Left colon (tissue), 2 donors: ENCODE results near the gene ESRRA. TPM values are rescaled to one million over a fixed set of nuclear protein-coding genes. Genes with fewer than 3 reads are reported as not detected.

Experiments used
- microRNA-seq, 2 donors: library from miRNA; unstranded; fragments of <30 nt; microRNA quantifications; one replicate each; pipeline versions ENCODE4 v1.1.0 to v1.2.0, GENCODE V29; 2020
- total RNA-seq, 2 donors: library from RNA; stranded (reverse); fragmentation: NEBNext Ultra II Directional; extraction: Animal tissue kit (Norgen Biotek cat#: 25700); gene quantifications; one replicate each; pipeline ENCODE4 v1.2.1, GENCODE V29; 2021
- donor health status: DM: no; HTN: no; CAD: no.
- donor health status: DM: yes; HTN: yes; CAD: no.

Gene ESRRA
- total RNA-seq, 2 donors from 2014 or later, result 185 to 212 TPM

Small RNA genes lying within 50 kb of the gene (microRNA-seq; reads per million reads assigned to microRNA genes)
- gene MIR7155, result 0 to 1.4 reads per million in 2 donors

Other genes starting within 250 kb of the ESRRA start
- 10 to 100 TPM; 31.6 to 47.0 TPM for gene MACROD1, start 139.4 kb upstream of the ESRRA start, total RNA-seq
- gene STIP1, start 119.4 kb upstream of the ESRRA start, total RNA-seq, result 10 to 100 TPM; 61.2 to 75.1 TPM
- 10 to 100 TPM; 16.1 to 21.7 TPM for gene FERMT3, start 98.8 kb upstream of the ESRRA start, total RNA-seq
- 10 to 100 TPM; 58.5 to 74.6 TPM for gene TRPT1, start 79.3 kb upstream of the ESRRA start, total RNA-seq
- gene NUDT22, start 79.2 kb upstream of the ESRRA start, total RNA-seq, result 100 to 1,000 TPM; 116 to 154 TPM
- 10 to 100 TPM; 54.8 to 60.6 TPM for gene DNAJC4, start 75.0 kb upstream of the ESRRA start, total RNA-seq
- 10 to 100 TPM; 40.8 to 68.8 TPM for gene VEGFB, start 70.9 kb upstream of the ESRRA start, total RNA-seq
- 100 to 1,000 TPM in 1 of 2 donors, 10 to 100 TPM in 1; 78.5 to 104 TPM for gene FKBP2, start 64.4 kb upstream of the ESRRA start, total RNA-seq
- 100 to 1,000 TPM in 1 of 2 donors, 10 to 100 TPM in 1; 96.2 to 147 TPM for gene PPP1R14B, start 58.6 kb upstream of the ESRRA start, total RNA-seq
- gene PLCB3, start 54.0 kb upstream of the ESRRA start, total RNA-seq, result 10 to 100 TPM; 69.9 to 92.2 TPM
- gene BAD, start 20.9 kb upstream of the ESRRA start, total RNA-seq, result 10 to 100 TPM; 83.9 to 90.0 TPM
- 10 to 100 TPM; 31.2 to 37.3 TPM for gene GPR137, start 19.7 kb upstream of the ESRRA start, total RNA-seq
- not detected for gene KCNK4, start 14.2 kb upstream of the ESRRA start, total RNA-seq
- under 1 TPM; 0.43 to 0.98 TPM for gene CATSPERZ, start 5.2 kb upstream of the ESRRA start, total RNA-seq
- 10 to 100 TPM; 60.6 to 67.5 TPM for gene TRMT112, start 12.0 kb downstream of the ESRRA start, total RNA-seq
- 100 to 1,000 TPM; 272 to 327 TPM for gene PRDX5, start 12.6 kb downstream of the ESRRA start, total RNA-seq
- gene CCDC88B, start 34.7 kb downstream of the ESRRA start, total RNA-seq, result 10 to 100 TPM; 21.6 to 28.8 TPM
- 10 to 100 TPM; 30.4 to 42.6 TPM for gene RPS6KA4, start 53.6 kb downstream of the ESRRA start, total RNA-seq